GM12875 (cell line): ENCODE measurements around the gene MAGEB3.
A peak's percentile ranks its signal among the peaks of the same experiment; 100 is the strongest.

Source experiments
- H3K4me3 ChIP-seq: one replicate; pipeline ENCODE4 v1.5.1; 2011; ENCODE audit warnings: low read depth, low read length, control low read depth
- CTCF ChIP-seq: IDR thresholded peaks from 2 replicates; pipeline ENCODE4 v1.5.1; 2011; ENCODE audit warnings: low read depth, mild to moderate bottlenecking, control low read depth, inconsistent platforms, low read length, moderate library complexity, borderline replicate concordance; ENCODE audit not compliant: insufficient read depth

Gene MAGEB3

GRCh38 chrX:30217465-30217864, 13.0 kb upstream of the MAGEB3 start:
- TF ChIP-seq CTCF = no peak
- no peak overlapping the region for H3K4me3 ChIP-seq

GRCh38 chrX:30219372-30219771, 11.1 kb upstream of the MAGEB3 start:
- H3K4me3 ChIP-seq = no peak overlapping the region
- no peak for TF ChIP-seq CTCF

- no peak for TF ChIP-seq CTCF
- no peak overlapping the region for H3K4me3 ChIP-seq
Observed at GRCh38 chrX:30220661-30221060, 9.8 kb upstream of the MAGEB3 start.

GRCh38 chrX:30224536-30224935, 5.9 kb upstream of the MAGEB3 start:
- no peak overlapping the region for H3K4me3 ChIP-seq
- TF ChIP-seq CTCF = no peak

- no peak for TF ChIP-seq CTCF
- H3K4me3 ChIP-seq = no peak overlapping the region
Observed at GRCh38 chrX:30228526-30228925, 1.9 kb upstream of the MAGEB3 start.

GRCh38 chrX:30241724-30242415, 11.4 kb downstream of the MAGEB3 start, which contains the start of gene MAGEB4:
MAGEB4 (plus strand) TSS chrX:30242000; CDS start chrX:30242136, 136 bp downstream.
- no peak for TF ChIP-seq CTCF
- H3K4me3 ChIP-seq = no peak within 1 kb of the TSS

GRCh38 chrX:30246769-30247489, 16.5 kb downstream of the MAGEB3 start, which contains the start of gene MAGEB1:
MAGEB1 (plus strand) TSS chrX:30247146; CDS start chrX:30250494, 3,348 bp downstream.
- no peak within 1 kb of the TSS for H3K4me3 ChIP-seq
- 0 out of 2 replicates have a peak, but pooled peaks have one; percentile 12 for TF ChIP-seq CTCF
